GM21381 (cell line): ENCODE measurements around the gene SLC4A8.

Experiments used
- ATAC-seq: cut with Tn5 transposase; IDR thresholded peaks from one replicate; pipeline ENCODE4 v1.9.1; 2021; ENCODE audit warnings: mild to moderate bottlenecking, moderate library complexity; ENCODE audit not compliant: unreplicated experiment

SLC4A8 gene

GRCh38 chr12:51424662-51425539 is at the start of gene SLC4A8:
TSS of gene SLC4A8 (plus strand) at chr12:51424831. CDS start at chr12:51424988, 157 bp downstream.
- peak; percentile 80 for ATAC-seq

DNA sequence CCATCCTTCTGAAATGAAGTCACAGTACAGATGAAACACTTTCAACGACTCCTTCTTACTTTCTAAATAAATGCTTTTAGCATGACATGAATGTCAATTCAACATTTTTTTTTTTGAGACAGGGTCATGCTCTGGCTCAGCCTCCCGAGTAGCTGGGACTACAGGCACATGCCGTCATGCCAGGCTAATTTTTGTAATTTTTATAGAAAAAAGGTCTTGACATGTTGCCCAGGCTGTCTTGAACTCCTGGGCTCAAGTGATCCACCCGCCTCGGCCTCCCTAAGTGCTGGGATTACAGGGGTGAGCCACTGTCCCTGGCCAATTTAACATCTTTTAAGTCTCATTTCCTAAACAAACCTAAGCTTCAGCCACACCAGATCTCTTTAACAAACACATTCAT is 49.8 kb upstream of the SLC4A8 start:
- no peak for ATAC-seq

DNA sequence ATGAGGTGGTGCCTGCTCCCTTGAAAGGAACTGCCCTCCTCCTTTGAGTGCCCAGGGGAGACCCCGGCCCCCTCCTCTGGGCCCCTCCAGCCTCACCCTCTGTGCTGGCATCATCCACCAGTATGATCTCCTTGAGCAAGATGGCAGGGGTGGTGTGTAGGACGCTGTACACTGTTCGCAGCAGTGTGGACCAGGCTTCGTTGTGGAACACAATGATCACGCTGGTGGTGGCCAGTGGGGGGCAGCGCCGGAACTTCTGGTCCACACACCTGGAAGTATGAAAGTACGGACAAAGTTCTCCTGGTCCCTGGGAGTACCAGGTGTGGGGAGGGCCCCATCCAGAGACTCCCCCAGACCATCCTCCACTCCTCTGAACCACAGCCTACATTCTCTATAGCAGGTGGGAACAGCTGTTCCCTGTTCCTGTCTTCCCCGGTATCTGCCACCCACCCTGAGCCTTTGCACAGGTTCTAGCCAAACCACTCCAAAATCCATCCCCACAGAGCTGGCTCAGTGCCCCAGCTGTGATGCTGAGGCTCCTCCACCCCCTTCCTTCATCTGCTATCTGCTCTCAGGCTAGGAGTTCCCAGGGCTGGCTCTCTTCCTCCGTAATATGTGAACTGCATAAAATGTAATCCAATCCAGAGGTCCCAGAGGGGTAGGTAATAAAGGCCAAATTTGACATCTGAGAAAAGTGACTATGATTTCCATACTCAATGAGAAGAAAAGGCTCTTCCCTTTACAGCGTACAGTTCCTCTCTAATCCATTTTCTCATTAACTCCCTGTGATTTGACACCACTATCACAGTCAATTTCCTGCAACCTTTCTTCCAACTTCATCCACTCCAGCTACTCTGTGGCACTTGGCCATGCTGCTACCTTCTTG is 47.3 kb upstream of the SLC4A8 start:
- ATAC-seq, result no peak

- ATAC-seq, result no peak
Measured at GRCh38 chr12:51378749-51379148, 45.9 kb upstream of the SLC4A8 start.

DNA sequence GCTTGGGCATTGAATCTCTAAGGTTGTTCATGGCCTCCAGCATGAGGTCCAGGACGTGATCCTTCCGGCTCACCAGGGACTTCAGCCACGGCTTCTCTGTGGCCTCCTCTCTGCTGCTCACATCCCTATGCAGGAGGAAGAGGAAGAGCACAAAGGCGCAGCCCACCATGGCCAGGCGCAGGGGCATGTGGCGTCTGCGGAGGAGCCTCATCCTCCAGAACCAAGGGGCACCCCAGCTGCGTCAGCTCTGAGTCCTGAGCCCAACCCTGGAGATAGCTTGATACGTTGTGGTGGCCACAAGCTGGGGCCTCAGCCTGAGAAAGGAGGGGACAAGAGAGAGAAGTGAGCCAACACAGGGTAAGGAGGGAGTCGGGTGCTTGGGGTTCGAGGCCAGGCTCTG is 45.1 kb upstream of the SLC4A8 start:
- no peak for ATAC-seq

DNA sequence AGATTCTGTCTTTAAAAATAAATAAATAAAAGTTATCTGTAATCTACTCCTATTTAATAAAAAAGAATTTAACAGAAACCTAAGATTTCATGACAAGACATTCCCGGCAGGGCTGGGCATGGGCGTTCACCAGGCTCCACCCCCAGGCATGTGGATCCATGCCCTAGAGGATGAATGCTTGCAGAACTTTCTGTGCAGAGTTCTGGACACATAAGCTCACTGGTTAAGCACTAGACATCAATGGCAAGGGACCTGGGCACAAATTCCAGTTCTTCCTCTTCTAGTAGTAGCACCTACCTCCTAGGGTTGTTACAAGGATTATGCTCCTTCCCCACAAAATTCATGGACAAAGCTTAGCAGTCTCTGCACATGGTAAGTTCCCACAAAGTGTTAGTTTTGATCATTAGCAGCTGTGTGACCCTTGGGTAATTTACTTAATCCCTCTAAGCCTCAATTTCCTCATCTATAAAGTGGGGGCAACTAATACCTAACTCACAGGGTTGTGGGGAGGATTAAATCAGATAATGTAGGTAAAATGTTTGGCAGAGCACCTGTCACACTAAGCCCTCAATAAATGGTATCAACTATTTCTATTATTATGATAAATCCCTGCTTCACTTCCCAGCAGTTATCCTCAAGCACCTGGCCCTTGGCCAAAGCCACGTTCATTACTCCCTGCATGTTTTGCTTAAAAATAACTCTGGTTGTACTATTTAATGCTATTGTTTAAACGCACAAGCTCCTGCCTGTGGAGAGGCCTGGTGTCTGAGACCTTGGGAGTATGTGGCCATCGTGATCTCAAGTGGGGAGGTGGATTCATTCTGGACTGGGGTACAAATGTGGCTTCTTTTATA is 43.2 kb upstream of the SLC4A8 start:
- ATAC-seq, result no peak

DNA sequence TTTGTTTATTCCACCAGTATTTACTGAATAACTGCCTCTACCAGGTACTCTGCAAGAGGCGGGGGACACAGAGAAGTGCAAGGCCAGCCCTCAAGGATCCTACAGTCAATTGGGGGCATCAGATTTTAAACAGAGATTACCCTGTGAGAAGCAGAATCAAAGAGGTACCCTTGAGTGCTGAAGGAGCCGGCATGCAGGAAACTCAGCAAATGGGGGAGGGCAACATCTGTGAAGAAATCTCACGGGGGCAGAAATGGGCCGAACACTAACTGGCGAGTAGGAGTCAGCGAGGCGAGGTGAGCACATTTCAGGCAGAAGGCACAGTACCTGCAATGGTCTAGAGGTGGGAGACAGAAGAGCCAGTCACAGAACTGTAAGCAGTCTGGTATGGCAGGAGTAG is 42.5 kb upstream of the SLC4A8 start:
- no peak for ATAC-seq

DNA sequence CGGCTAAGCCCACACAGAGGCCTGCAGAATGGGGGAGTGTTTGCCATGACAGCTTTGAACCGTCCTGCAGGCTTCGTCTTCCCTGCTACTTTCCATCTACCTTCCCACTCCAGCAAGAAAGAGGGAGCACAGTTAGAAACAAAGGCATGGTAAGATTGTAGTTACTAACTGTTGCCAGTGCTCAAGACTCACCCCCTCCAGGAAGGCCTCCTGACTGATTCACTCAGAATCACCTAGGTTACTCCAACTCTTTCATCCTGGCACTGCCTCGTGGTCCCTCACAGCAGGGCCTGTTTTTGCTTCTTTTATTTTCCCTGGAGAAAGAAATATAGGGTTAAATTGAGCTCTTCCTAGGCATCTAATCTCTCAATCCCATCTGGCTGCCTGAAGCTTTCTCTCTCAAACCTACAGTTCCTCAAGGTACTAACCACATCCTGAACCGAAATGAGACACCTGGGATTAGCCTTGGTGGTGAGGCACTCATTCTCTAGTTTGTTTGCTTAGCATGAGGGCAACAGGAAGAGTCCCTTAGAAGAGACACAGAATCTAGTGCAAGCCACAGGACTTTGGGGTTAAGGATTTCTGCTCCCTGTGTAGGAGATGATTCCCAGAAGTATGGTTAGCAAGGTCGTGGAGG is 41.2 kb upstream of the SLC4A8 start:
- no peak for ATAC-seq

DNA sequence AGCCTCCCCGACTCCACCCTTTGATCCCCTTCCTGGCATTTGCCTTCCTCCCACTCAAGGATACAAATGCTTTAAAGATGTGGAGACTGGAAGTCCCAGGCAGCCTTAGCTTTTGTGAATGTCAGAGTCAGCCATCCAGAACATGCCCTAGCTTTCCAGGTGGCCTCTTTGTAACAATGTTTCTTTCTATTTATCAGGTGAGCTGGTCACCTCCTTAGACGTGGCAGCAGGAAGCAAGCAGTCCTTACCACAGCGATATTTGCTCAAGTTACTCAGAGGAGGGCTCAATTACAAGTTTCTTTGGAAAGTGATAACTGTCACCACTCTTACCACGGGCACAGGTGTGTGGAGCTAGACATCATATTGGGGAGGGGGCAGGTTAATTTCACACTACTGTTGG is 38.3 kb upstream of the SLC4A8 start:
- ATAC-seq, result no peak

GRCh38 chr12:51388069-51388799 is 36.4 kb upstream of the SLC4A8 start:
- ATAC-seq, result no peak

GRCh38 chr12:51388846-51389245 is 35.8 kb upstream of the SLC4A8 start:
- ATAC-seq, result no peak

GRCh38 chr12:51389302-51389999 is 35.2 kb upstream of the SLC4A8 start:
- no peak for ATAC-seq

DNA sequence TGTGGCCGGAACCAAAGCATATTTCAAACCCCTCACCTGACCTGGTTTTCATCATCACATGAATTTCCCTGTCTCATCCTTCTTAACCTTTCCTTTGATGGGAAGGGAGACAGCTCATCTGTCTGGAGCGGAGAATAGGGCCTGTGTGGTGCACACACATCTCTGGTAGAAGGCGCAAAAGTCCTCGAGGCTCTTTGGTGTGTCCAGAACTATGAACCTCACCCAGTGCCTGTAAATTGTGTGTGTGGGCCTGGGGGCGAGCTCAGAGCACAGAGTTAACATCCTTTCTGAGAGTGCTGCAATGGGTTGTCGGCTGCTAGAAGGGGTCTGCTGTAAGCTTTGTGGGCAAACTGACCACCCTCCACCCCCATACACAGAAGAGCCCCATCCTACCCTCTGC is 34.2 kb upstream of the SLC4A8 start:
- no peak for ATAC-seq

DNA sequence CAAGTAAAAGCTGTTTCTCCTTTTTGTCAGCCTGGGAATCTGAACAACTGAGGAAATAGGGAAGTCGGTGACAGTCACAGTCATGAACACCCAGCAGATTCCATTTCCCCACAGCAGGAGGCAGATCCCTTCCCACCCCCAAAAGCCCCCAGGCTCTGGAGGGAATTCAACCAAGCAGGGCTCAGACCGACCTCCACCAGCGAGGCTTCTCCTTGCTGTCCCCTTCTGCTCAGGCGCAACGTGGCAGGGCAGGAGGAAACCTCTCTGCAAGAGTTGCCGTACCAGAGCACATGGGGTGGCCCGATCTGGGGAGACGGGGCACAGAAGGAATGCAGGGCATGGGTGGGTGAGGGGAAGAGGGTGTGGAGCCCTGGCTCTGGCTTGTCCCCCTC is 33.7 kb upstream of the SLC4A8 start:
- ATAC-seq, result no peak

DNA sequence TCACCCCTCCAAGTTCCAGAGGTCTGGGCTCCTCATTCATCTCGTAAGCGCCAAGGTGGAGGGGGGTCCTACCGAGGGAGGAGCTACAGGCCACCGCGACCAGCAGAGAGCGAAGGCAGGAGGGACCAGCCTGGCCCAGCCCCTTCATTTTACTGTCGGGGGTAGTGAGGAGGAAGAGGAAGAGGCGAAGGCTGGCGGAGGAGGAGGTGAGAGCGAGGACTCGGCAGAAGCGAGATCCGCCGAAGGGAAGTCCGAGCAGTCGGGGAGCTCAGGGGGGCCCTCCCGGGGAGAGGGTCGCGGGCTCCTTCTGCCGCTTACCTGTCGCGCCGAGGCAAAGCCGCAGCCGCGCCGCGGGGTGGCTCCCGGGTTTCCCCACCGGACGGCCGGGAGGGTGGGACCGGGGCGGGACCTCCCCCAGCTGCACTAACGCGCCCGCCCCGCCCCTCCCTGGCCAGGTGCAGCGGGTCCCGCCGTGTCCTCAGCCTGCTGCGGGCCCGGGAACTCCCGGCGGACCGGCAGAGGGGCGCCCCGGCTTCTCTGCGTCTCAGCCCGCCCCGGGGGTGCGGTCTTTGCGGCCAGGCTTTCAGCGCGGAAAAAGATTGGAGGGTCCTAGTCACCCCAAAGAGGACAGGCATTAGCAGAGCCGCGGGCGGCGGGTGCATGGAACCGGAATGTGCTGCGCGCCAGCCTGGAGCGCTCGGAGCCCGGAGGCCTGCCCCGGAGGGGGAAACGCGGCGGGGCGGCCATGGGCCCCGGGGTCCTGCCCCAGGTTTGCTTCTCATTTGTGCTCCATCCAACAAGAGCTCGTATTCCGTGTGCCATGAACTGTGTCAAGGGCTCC is 33.1 kb upstream of the SLC4A8 start, which contains the start of gene GALNT6:
GALNT6 (minus strand) TSS at position 124 of the 841 bp plus-strand sequence. CDS start 11,625 bp downstream, outside the sequence.
- peak; percentile 48 for ATAC-seq

DNA sequence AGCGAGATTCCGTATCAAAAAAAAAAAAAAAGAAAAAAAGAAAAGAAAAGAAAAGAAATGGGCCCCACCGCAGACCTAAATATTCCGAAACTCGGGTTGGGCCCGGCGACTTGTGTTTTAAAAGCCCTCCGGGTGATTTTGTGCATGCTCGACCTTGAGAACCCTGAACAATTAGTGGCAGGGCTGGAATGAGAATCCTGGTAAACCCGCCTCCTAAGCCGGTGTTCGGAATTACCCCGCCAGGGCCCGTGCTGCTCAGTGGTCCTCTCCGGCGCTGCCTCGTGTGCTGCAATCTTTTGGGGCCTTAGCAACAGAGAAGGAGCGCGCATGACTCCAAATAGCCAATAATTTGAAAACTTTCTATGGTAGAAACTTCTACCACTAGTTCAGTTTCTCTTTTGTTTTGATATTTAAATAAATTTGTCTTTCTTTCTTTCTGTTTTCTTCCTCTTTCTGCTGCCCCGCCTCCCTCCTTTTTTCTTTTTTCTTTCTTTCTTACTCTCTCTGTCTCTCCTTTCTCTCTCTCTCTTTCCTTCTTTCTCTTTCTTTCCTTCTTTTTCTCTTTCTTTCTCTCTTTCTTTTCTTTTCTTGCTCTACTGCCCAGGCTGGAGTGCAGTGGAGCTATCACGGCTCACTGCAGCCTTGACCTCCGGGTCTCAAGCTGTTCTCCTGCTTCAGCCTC is 31.9 kb upstream of the SLC4A8 start:
- ATAC-seq, result no peak

DNA sequence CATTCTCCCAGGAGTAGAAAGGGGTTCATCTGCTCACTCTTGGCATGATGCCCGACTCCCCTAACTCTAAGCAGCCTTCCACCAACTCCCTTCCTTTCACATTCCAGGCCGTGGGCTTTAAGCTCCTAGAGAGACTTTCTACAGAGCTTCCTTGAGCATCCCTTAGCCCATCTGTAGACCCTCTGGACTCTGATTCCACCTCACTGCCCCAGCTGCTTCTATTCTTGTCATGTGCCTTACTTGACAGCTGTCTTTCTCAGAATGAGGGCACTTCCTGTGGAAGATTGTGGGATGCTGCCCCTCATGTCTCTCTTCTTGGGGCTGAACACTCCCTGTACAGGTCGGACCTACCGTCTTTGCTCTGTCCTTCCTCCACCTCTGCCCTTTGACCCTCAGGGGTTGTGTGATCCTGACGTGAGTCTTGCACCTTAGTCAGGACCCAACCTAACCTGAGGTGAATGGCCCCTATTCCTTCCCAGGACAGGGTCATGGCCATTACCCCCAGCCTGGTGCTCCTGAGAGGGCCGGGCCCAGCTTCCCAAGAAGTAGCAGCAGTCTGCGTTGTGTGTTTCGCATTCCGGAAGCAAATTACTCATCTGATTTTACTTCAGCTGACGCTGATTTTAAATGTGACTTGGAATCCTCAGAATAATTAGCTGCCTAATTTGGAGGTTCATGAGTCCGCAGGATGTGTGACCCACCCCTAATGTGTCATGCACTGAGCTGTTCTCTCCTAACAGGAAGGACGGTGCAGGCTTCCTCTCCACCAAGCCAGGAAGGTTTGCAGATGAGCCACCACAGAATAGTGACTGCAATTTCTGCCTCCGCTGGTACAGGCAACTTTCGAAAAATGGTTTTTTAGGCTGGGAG is 30.7 kb upstream of the SLC4A8 start:
- ATAC-seq, result no peak
